ENCODE results near the gene KIAA0825. TPM values are rescaled to one million over a fixed set of nuclear protein-coding genes. Genes with fewer than 3 reads are reported as not detected.

Gene KIAA0825
- total RNA-seq, 1 donor from 2014 or later, result 4.2 TPM

DNA sequence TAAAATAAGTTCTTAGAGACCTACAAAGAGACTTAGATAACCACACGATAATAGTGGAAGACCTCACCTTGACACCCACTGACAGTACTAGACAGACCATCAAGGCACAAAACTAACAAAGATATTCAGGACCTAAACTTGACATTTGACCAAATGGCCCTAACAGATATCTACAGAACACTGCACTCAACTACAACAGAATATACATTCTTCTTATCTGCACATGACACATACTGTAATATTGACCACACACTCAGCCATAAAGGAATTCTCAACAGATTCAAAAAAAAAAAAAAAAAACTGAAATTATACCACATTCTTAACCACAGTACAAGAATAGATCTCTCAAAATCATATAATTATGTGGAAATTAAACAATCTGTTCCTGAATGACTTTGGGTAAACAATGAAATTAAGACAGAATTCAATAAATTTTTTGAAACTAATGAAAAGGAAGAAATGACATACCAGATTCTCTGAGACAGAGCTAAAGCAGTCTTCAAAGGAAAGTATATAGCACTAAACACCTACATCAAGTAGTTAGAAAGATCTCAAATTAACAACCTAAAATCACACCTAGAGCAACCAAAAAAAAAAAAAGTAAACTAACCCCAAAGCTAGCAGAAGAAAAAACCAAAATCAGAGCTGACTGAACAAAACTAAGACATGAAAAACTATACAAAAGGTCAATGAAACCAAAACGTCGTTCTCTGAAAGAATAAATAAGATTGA, 514.7 kb downstream of the KIAA0825 start:
- Mint-ChIP-seq H3K9me3 (peaks cover 18% of the 10 kb centered on the region), H3K36me3 (peaks cover 22% of the 10 kb centered on the region)

More for the DNA sequence above, 514.7 kb downstream of the KIAA0825 start:
- no peaks in the 10 kb centered on the region for H3K27me3 Mint-ChIP-seq
- no peak overlapping the region for H3K4me3 Mint-ChIP-seq
- TF ChIP-seq, protein P1, sequence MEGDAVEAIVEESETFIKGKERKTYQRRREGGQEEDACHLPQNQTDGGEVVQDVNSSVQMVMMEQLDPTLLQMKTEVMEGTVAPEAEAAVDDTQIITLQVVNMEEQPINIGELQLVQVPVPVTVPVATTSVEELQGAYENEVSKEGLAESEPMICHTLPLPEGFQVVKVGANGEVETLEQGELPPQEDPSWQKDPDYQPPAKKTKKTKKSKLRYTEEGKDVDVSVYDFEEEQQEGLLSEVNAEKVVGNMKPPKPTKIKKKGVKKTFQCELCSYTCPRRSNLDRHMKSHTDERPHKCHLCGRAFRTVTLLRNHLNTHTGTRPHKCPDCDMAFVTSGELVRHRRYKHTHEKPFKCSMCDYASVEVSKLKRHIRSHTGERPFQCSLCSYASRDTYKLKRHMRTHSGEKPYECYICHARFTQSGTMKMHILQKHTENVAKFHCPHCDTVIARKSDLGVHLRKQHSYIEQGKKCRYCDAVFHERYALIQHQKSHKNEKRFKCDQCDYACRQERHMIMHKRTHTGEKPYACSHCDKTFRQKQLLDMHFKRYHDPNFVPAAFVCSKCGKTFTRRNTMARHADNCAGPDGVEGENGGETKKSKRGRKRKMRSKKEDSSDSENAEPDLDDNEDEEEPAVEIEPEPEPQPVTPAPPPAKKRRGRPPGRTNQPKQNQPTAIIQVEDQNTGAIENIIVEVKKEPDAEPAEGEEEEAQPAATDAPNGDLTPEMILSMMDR (conservative IDR thresholded peaks at IDR 0.05), result no peak
- DNase-seq (ENCODE audit: extremely low spot score, unreplicated experiment), result no peak
- no peak overlapping the region for H3K27ac Mint-ChIP-seq
- no peaks in the 10 kb centered on the region for H3K4me1 Mint-ChIP-seq (ENCODE audit: unreplicated experiment)

Other genes with a start within 250 kb of the KIAA0825 start
- 6.5 and 17.5 TPM in 2 replicates for gene SLF1, start 65 bp upstream of the KIAA0825 start, total RNA-seq (ENCODE audit: low replicate concordance)

Data from type B pancreatic cell (in vitro differentiated cells).